H1 (cell line): ENCODE measurements around the gene UBXN4. TPM values are rescaled to one million over a fixed set of nuclear protein-coding genes. Genes with fewer than 3 reads are reported as not detected.
"Not testable (repeated sequence)": the region's sequence is repeated elsewhere in the genome, so short reads cannot be mapped to it uniquely, and the experiment has no call there.

Experiments used
- CTCF ChIA-PET: fragments of 300-600 bp; sonication (Branson Sonifier 250); formaldehyde crosslinking; loops from one replicate; lab custom pipeline; 2021; ENCODE audit not compliant: partially characterized antibody; lab: Charles Lee
- POLR2A ChIA-PET: fragments of 300-600 bp; sonication (Branson Sonifier 250); formaldehyde crosslinking; loops from one replicate; lab custom pipeline; 2021; ENCODE audit warnings: inconsistent platforms; ENCODE audit not compliant: partially characterized antibody; lab: Charles Lee
- DNase-seq, 2 experiments: peaks; one replicate each; pipeline versions ENCODE4 v3.0.0 to v3.0.0-alpha.2; 2010 to 2022; ENCODE audit warnings: low spot score in 2 of 2, low read depth in 1 of 2, mixed read lengths in 1 of 2
- FAIRE-seq: peaks from 2 replicates; lab custom pipeline; 2011; peaks lifted over from hg19 to GRCh38; lab: Jason Lieb, UNC
- H2AFZ ChIP-seq: 2 replicates; pipeline ENCODE4 v1.8.1; 2012; ENCODE audit warnings: low read length, inconsistent platforms
- H2AK5ac ChIP-seq: 2 replicates; pipeline ENCODE4 v1.6.1; 2013; ENCODE audit warnings: low read depth, low read length
- H2BK120ac ChIP-seq: replicated peaks from 2 replicates; pipeline ENCODE3; 2013; ENCODE audit warnings: low read depth, low read length, inconsistent platforms
- H2BK12ac ChIP-seq: 2 replicates; pipeline ENCODE4 v1.6.1; 2013; ENCODE audit warnings: low read depth, low read length
- H2BK15ac ChIP-seq: 2 replicates; pipeline ENCODE4 v1.6.1; 2013; ENCODE audit warnings: low read length
- H2BK20ac ChIP-seq: 2 replicates; pipeline ENCODE4 v1.6.1; 2013; ENCODE audit warnings: low read length
- H2BK5ac ChIP-seq: 2 replicates; pipeline ENCODE4 v1.6.1; 2013; ENCODE audit warnings: low read depth, low read length
- H3K14ac ChIP-seq: 2 replicates; pipeline ENCODE4 v1.6.1; 2013; ENCODE audit warnings: inconsistent platforms; ENCODE audit not compliant: insufficient read length
- H3K18ac ChIP-seq: 2 replicates; pipeline ENCODE4 v1.6.1; 2013; ENCODE audit warnings: low read length; ENCODE audit errors: extremely low read depth
- H3K23ac ChIP-seq: 2 replicates; pipeline ENCODE4 v1.6.1; 2013; ENCODE audit warnings: inconsistent platforms; ENCODE audit not compliant: insufficient read length
- H3K23me2 ChIP-seq: 2 replicates; pipeline ENCODE4 v1.6.1; 2013; ENCODE audit warnings: low read depth, low read length
- H3K27ac ChIP-seq: 2 replicates; pipeline ENCODE4 v1.6.1; 2011; ENCODE audit warnings: low read depth, low read length, inconsistent platforms
- H3K27me3 ChIP-seq, 4 experiments: replicated peaks in 1 of 4; 1 replicate in 1 of 4; 2 replicates in 3 of 4; pipeline versions ENCODE4 v1.6.1 to v1.8.1; 2011 to 2013; ENCODE audit warnings: low read length in 3 of 4, mild to moderate bottlenecking in 3 of 4, inconsistent platforms in 2 of 4, mixed read lengths in 2 of 4, moderate library complexity in 1 of 4; ENCODE audit not compliant: control insufficient read depth in 3 of 4, insufficient read depth in 3 of 4; ENCODE audit errors: extremely low read depth in 1 of 4
- H3K36me3 ChIP-seq, 4 experiments: 2 replicates each; pipeline versions ENCODE4 v1.6.1 to v1.8.1; 2011 to 2013; ENCODE audit warnings: mild to moderate bottlenecking in 4 of 4, low read length in 3 of 4, moderate library complexity in 2 of 4, control low read depth in 1 of 4, inconsistent platforms in 1 of 4; ENCODE audit not compliant: insufficient read depth in 4 of 4, control insufficient read depth in 2 of 4
- H3K4ac ChIP-seq: replicated peaks from 2 replicates; pipeline ENCODE3; 2013; ENCODE audit warnings: low read length, low read depth, mixed read lengths, inconsistent platforms; ENCODE audit not compliant: insufficient read length
- H3K4me1 ChIP-seq, 4 experiments: replicated peaks in 1 of 4; 1 replicate in 1 of 4; 2 replicates in 3 of 4; pipeline versions ENCODE4 v1.6.1 to v1.8.1; 2011 to 2013; ENCODE audit warnings: low read length in 3 of 4, inconsistent platforms in 2 of 4, mixed read lengths in 1 of 4; ENCODE audit not compliant: insufficient read depth in 4 of 4, control insufficient read depth in 3 of 4
- H3K4me2 ChIP-seq, 2 experiments: 2 replicates each; pipeline versions ENCODE4 v1.6.1 to v1.8.1; 2011 to 2013; ENCODE audit warnings: low read depth in 2 of 2, low read length in 2 of 2, control low read depth in 1 of 2, inconsistent platforms in 1 of 2, mild to moderate bottlenecking in 1 of 2; ENCODE audit not compliant: insufficient read depth in 1 of 2
- H3K4me3 ChIP-seq, 4 experiments: fragments of 200-600, 300-600 bp in 1 of 4; sonication (generic), shearing (Covaris generic), sonication (Bioruptor Twin) in 1 of 4; 2 replicates each; pipeline versions ENCODE4 v1.5.1 to v1.8.1; 2011 to 2016; ENCODE audit warnings: low read length in 4 of 4, low read depth in 3 of 4, control low read depth in 2 of 4, inconsistent platforms in 2 of 4, mild to moderate bottlenecking in 2 of 4, mixed read lengths in 1 of 4, moderate library complexity in 1 of 4; ENCODE audit not compliant: insufficient read depth in 2 of 4; ENCODE audit errors: extremely low read depth in 1 of 4
- H3K56ac ChIP-seq: replicated peaks from 2 replicates; pipeline ENCODE3; 2013; ENCODE audit warnings: low read depth, mild to moderate bottlenecking, mixed read lengths, low read length, inconsistent platforms; ENCODE audit not compliant: insufficient read length
- H3K79me1 ChIP-seq: 2 replicates; pipeline ENCODE4 v1.6.1; 2013; ENCODE audit warnings: low read depth, low read length, control low read depth
- H3K79me2 ChIP-seq, 2 experiments: 2 replicates each; pipeline versions ENCODE4 v1.6.1 to v1.8.1; 2012 to 2013; ENCODE audit warnings: low read length in 2 of 2, mild to moderate bottlenecking in 2 of 2, inconsistent platforms in 1 of 2; ENCODE audit not compliant: insufficient read depth in 2 of 2, control insufficient read depth in 1 of 2
- H3K9ac ChIP-seq, 4 experiments: replicated peaks in 1 of 4; 1 replicate in 1 of 4; 2 replicates in 3 of 4; pipeline versions ENCODE4 v1.6.1 to v1.8.1; 2011 to 2013; ENCODE audit warnings: low read depth in 3 of 4, low read length in 3 of 4, control low read depth in 2 of 4, mild to moderate bottlenecking in 2 of 4, moderate library complexity in 2 of 4, inconsistent platforms in 1 of 4; ENCODE audit errors: extremely low read depth in 1 of 4
- H3K9me3 ChIP-seq, 2 experiments: 2 replicates each; pipeline versions ENCODE4 v1.6.1 to v1.8.1; 2012 to 2013; ENCODE audit warnings: mild to moderate bottlenecking in 2 of 2, moderate library complexity in 2 of 2, control low read depth in 1 of 2, inconsistent platforms in 1 of 2, low read depth in 1 of 2, low read length in 1 of 2, mixed read lengths in 1 of 2; ENCODE audit not compliant: insufficient read depth in 2 of 2
- H4K20me1 ChIP-seq, 2 experiments: replicated peaks in 1 of 2; 2 replicates each; pipeline versions ENCODE3 to v1.8.1; 2011 to 2013; ENCODE audit warnings: inconsistent platforms in 2 of 2, low read length in 2 of 2, mild to moderate bottlenecking in 1 of 2; ENCODE audit not compliant: insufficient read depth in 2 of 2, control insufficient read depth in 1 of 2
- H4K5ac ChIP-seq: 2 replicates; pipeline ENCODE4 v1.6.1; 2013; ENCODE audit warnings: low read length, low read depth, mixed read lengths, inconsistent platforms; ENCODE audit not compliant: insufficient read length
- H4K8ac ChIP-seq: 2 replicates; pipeline ENCODE4 v1.8.0; 2013; ENCODE audit warnings: mild to moderate bottlenecking, moderate library complexity, low read length, inconsistent platforms; ENCODE audit not compliant: insufficient read depth; ENCODE audit errors: extremely low read depth
- H4K91ac ChIP-seq: replicated peaks from 2 replicates; pipeline ENCODE3; 2013; ENCODE audit warnings: low read length, mixed read lengths, inconsistent platforms; ENCODE audit not compliant: insufficient read length
- WGBS, 2 experiments: shearing (Covaris generic) in 1 of 2; methylation state at CpG; one replicate each; pipeline versions ENCODE4 v1.1.6 to v1.1.7; 2013 to 2015; ENCODE audit warnings: low lambda C conversion rate in 2 of 2, mixed read lengths in 2 of 2, inconsistent platforms in 1 of 2, low coverage in 1 of 2, missing lambda C conversion rate in 1 of 2; ENCODE audit not compliant: insufficient replicate concordance in 2 of 2, insufficient coverage in 1 of 2, insufficient read length in 1 of 2; ENCODE audit errors: extremely low coverage in 1 of 2, missing lambda C conversion rate in 1 of 2; 5-methylcytosine and 5-hydroxymethylcytosine counted together
- polyA plus RNA-seq, 7 experiments: library from polyadenylated mRNA; depleted of rRNA in 3 of 7; stranded (reverse) in 5 of 7; unstranded in 2 of 7; fragments of >200 nt in 5 of 7; fragments of 200-250 nt in 2 of 7; gene quantifications; 1 replicate in 5 of 7; 2 replicates in 1 of 7; 4 replicates in 1 of 7; pipeline versions ENCODE4 v1.2.1 to v1.2.3, GENCODE V29; 2011 to 2013; ENCODE audit warnings: missing spikeins in 2 of 7, mixed read lengths in 2 of 7
- total RNA-seq: library from RNA; stranded (reverse); fragmentation: NEBNext Ultra II Directional; extraction: Animal tissue kit (Norgen Biotek cat#: 25700); gene quantifications from 2 replicates; pipeline ENCODE4 v1.2.1, GENCODE V29; 2021

Gene UBXN4
- total and polyA plus RNA-seq, 2 of the 8 experiments (the other 6 are each of a cell fraction or from before 2014, with no cell fraction given): 20.1 to 64.2 TPM

GRCh38 chr2:135807874-135808273 lies 66.2 kb downstream of the UBXN4 start:
- H3K79me1 ChIP-seq, H4K91ac ChIP-seq, H3K27me3 ChIP-seq, H4K5ac ChIP-seq, H3K4me3 ChIP-seq, H3K23me2 ChIP-seq, H2BK15ac ChIP-seq, H3K23ac ChIP-seq, H3K14ac ChIP-seq, H4K20me1 ChIP-seq, H4K8ac ChIP-seq, H2AK5ac ChIP-seq, H3K18ac ChIP-seq, H3K4me1 ChIP-seq, H3K4me2 ChIP-seq, H2BK12ac ChIP-seq, FAIRE-seq, H3K27ac ChIP-seq, H3K36me3 ChIP-seq, H3K9me3 ChIP-seq, H3K79me2 ChIP-seq, H3K4ac ChIP-seq, DNase-seq, H3K9ac ChIP-seq, H2BK20ac ChIP-seq, H2BK120ac ChIP-seq, H2AFZ ChIP-seq, H2BK5ac ChIP-seq, H3K56ac ChIP-seq: not testable (repeated sequence)
- ChIA-PET CTCF (interaction anchor here (0.6 to 5.5 kb wide), 4 partner anchors 10 to 63 kb away, joined by 3 to 53 read pairs (median 3); no protein-coding TSS in a partner anchor), POLR2A (interaction anchor here (1.0 kb wide), 1 partner anchor 15 kb away, joined by 3 read pairs; no protein-coding TSS in a partner anchor)
- WGBS, 2 experiments: 97% methylated on average over 3 of the region's 3 CpGs; no CpG with 5 or more reads in 1 of the 2 experiments
